Measurements from ENCODE around the gene MAP3K14.

The MAP3K14 gene

DNA sequence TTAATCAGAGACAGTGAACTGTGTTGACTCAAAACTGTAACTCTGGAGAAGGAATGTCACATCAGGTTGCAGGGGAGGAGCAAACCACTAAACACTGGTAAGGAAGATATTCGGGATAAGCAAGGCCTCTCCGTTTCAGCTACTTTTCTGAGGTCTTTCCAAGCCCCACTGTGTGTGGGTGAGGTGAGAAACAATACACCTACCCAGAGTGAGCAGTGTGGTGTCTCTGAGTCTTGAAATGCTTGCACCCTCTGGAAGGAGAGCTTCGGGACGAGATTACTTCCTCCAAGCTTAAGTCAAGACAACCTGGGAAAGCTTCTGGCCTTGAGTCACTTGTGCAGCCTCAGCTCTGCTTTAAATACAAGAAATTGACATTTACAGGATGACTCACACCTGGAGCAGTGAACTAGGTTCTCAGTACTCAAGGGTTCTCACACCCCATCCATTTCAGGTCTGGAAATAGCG lies 2.5 kb upstream of the MAP3K14 start:
- TF ChIP-seq CREB1 (IDR thresholded peaks at IDR 0.05; ENCODE audit: low read depth) = no peak
- TF ChIP-seq EP300 (IDR thresholded peaks at IDR 0.05; ENCODE audit: borderline replicate concordance) = no peak
- TF ChIP-seq EGR1 (IDR thresholded peaks at IDR 0.05) = no peak
- TF ChIP-seq RAD21 (IDR thresholded peaks at IDR 0.05; ENCODE audit: low read depth) = no peak
- no peak for TF ChIP-seq TEAD4 (IDR thresholded peaks at IDR 0.05)
- no peak for TF ChIP-seq ZBTB7A (IDR thresholded peaks at IDR 0.05; ENCODE audit: low read depth)
- no peak for TF ChIP-seq FOXM1 (IDR thresholded peaks at IDR 0.05; ENCODE audit: borderline replicate concordance, low read depth)
- no peak for TF ChIP-seq TCF12 (IDR thresholded peaks at IDR 0.05; ENCODE audit: low read depth)

DNA sequence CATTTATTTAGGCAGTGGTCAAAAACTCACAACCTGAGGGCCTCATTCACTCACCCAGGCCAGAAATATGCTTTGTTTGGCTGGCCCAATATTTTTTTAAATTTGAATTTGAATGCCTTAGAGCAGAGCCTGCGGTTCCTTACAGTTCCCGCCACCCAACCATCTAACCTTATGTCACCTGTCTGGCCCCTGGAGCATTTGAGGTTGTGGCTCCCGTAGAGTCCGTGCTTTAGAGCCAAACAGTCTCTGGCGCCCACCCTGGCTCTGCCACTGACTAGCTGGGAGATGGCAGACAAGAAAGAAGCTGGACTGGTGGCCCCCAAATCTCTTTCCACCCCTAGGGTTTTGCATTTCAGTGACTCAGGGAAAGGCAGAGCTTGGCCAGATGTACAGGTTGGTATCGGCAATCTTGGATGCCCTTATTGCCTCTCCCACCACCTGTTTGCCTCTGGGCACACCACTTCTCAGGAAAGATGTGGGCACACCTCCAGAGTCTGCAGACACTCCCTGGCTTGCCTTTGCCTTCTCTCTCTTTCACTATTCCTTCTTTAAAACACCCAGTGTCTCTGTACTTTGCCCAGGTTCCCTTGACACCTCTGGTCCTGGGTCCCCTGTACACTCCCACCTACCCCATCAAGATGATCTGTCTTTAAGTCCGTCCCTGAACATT lies 1.9 kb upstream of the MAP3K14 start:
- TF ChIP-seq, protein P1, sequence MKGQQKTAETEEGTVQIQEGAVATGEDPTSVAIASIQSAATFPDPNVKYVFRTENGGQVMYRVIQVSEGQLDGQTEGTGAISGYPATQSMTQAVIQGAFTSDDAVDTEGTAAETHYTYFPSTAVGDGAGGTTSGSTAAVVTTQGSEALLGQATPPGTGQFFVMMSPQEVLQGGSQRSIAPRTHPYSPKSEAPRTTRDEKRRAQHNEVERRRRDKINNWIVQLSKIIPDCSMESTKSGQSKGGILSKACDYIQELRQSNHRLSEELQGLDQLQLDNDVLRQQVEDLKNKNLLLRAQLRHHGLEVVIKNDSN (IDR thresholded peaks at IDR 0.05) = no peak
- TF ChIP-seq RAD21 (IDR thresholded peaks at IDR 0.05; ENCODE audit: low read depth) (no peak), EGR1 (IDR thresholded peaks at IDR 0.05) (no peak), CEBPB (IDR thresholded peaks at IDR 0.05) (no peak), ZBTB7A (IDR thresholded peaks at IDR 0.05; ENCODE audit: low read depth) (no peak), FOXM1 (IDR thresholded peaks at IDR 0.05; ENCODE audit: borderline replicate concordance, low read depth) (no peak), TAF1 (IDR thresholded peaks at IDR 0.05; ENCODE audit: low read depth) (no peak), YY1 (IDR thresholded peaks at IDR 0.05; ENCODE audit: low read depth) (no peak), TCF12 (IDR thresholded peaks at IDR 0.05; ENCODE audit: low read depth) (no peak), NFIC (IDR thresholded peaks at IDR 0.05) (no peak), CREB1 (IDR thresholded peaks at IDR 0.05; ENCODE audit: low read depth) (no peak), TEAD4 (IDR thresholded peaks at IDR 0.05) (no peak), EP300 (IDR thresholded peaks at IDR 0.05; ENCODE audit: borderline replicate concordance) (no peak)
- TF ChIP-seq, protein P2, sequence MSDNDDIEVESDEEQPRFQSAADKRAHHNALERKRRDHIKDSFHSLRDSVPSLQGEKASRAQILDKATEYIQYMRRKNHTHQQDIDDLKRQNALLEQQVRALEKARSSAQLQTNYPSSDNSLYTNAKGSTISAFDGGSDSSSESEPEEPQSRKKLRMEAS (IDR thresholded peaks at IDR 0.05) = no peak
- TF ChIP-seq, protein P3, sequence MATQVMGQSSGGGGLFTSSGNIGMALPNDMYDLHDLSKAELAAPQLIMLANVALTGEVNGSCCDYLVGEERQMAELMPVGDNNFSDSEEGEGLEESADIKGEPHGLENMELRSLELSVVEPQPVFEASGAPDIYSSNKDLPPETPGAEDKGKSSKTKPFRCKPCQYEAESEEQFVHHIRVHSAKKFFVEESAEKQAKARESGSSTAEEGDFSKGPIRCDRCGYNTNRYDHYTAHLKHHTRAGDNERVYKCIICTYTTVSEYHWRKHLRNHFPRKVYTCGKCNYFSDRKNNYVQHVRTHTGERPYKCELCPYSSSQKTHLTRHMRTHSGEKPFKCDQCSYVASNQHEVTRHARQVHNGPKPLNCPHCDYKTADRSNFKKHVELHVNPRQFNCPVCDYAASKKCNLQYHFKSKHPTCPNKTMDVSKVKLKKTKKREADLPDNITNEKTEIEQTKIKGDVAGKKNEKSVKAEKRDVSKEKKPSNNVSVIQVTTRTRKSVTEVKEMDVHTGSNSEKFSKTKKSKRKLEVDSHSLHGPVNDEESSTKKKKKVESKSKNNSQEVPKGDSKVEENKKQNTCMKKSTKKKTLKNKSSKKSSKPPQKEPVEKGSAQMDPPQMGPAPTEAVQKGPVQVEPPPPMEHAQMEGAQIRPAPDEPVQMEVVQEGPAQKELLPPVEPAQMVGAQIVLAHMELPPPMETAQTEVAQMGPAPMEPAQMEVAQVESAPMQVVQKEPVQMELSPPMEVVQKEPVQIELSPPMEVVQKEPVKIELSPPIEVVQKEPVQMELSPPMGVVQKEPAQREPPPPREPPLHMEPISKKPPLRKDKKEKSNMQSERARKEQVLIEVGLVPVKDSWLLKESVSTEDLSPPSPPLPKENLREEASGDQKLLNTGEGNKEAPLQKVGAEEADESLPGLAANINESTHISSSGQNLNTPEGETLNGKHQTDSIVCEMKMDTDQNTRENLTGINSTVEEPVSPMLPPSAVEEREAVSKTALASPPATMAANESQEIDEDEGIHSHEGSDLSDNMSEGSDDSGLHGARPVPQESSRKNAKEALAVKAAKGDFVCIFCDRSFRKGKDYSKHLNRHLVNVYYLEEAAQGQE (IDR thresholded peaks at IDR 0.05; ENCODE audit: low read depth) = no peak

DNA sequence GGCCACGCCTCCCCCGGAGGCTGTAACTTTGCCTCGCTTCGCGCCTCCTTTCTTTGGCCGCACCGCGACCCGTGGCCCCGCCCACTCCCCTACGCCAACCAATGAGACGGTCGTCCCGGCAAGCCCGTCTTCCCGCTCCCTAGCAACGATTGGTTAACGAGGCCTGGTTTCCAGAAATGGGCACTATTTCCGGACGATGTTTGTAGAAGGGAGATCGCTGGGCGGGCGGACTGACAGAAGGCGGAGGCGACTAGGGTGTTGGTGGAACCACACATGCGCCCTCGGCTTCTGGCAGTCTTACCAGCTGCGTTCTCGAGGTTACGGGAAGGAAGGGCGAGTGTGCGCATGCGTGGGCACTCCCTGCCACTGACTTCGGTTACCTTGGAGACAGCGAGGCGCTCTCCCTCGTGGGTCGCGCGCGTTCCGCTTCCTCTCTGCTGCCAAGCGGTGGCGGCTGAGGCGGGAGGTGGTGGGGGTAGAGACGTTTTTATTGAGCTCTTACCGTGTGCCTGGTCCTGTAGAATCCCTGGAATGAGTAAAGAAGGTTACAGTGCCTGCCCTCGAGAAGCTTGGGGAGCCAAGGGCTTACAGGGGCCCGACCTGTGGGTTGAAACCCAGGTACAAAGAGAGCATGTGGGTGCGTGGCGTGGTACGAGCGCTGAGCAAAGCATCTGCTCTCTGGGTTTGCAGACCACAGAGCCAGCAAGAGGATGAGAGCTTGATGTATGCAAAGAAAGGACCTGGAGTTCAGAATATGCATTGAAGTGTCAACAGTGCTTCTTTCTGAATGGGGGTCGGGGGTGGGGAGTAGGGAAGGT lies 500 bp upstream of the MAP3K14 start:
- TF ChIP-seq NFIC (IDR thresholded peaks at IDR 0.05) (0 out of 2 replicates have a peak, but pooled peaks have one; percentile 3), TEAD4 (IDR thresholded peaks at IDR 0.05) (no peak), CEBPB (IDR thresholded peaks at IDR 0.05) (no peak), EP300 (IDR thresholded peaks at IDR 0.05; ENCODE audit: borderline replicate concordance) (no peak), FOXM1 (IDR thresholded peaks at IDR 0.05; ENCODE audit: borderline replicate concordance, low read depth) (no peak), ZBTB7A (IDR thresholded peaks at IDR 0.05; ENCODE audit: low read depth) (no peak), YY1 (IDR thresholded peaks at IDR 0.05; ENCODE audit: low read depth) (no peak), CREB1 (IDR thresholded peaks at IDR 0.05; ENCODE audit: low read depth) (no peak), RAD21 (IDR thresholded peaks at IDR 0.05; ENCODE audit: low read depth) (no peak), TCF12 (IDR thresholded peaks at IDR 0.05; ENCODE audit: low read depth) (no peak), EGR1 (IDR thresholded peaks at IDR 0.05) (0 out of 2 replicates have a peak, but pooled peaks have one; percentile 10), TAF1 (IDR thresholded peaks at IDR 0.05; ENCODE audit: low read depth) (peak; percentile 12; the same call in 1 of the 2 replicates)
- TF ChIP-seq, protein P3 (IDR thresholded peaks at IDR 0.05; ENCODE audit: low read depth) = no peak
- TF ChIP-seq, protein P2 (IDR thresholded peaks at IDR 0.05) = peak; percentile 90
- TF ChIP-seq, protein P1 (IDR thresholded peaks at IDR 0.05) = 0 out of 2 replicates have a peak, but pooled peaks have one; percentile 25

DNA sequence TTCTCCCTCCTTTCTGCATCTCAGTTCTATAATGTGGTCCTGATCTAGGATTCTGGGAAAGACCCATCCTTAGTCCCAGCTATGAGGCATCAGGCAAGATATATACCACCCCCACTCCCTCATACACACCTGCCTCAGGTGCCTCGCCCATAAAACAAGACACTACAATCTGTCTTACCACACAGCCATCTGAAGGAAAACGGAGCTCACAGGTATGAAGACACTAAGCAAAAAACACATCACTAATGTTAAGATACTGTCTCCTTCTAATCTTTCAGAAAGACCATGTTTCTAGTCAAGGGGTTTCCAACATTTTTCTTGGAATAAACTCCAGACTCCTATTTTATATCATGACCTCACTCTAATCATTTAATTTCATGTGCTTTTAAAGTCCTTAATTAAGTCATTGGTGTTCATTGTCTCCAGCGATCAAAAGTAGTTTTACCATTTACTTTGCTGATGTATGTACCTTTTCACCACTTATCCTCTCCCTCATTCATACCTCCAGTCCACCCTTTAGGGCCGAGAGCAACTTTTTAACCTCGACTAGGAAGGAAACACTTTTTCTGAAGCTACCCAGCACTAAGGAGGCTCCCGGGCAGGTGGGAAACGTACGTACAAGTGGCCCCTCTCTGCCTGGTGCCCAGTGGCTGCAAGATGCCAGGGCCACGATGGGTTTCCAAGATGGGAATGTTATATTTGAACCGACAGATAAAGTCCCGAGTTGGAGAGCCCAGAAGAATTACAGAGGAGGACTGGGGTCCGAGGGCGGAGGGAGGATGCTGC lies 979 bp downstream of the MAP3K14 start:
- no peak for TF ChIP-seq ZBTB7A (IDR thresholded peaks at IDR 0.05; ENCODE audit: low read depth)
- TF ChIP-seq FOXM1 (IDR thresholded peaks at IDR 0.05; ENCODE audit: borderline replicate concordance, low read depth) = no peak
- TF ChIP-seq TEAD4 (IDR thresholded peaks at IDR 0.05) = no peak
- TF ChIP-seq TAF1 (IDR thresholded peaks at IDR 0.05; ENCODE audit: low read depth) = 0 out of 2 replicates have a peak, but pooled peaks have one; percentile 7

Measured in Ishikawa (cell line).